IMR-90 (cell line): ENCODE measurements around the gene CYP27B1. TPM values are rescaled to one million over a fixed set of nuclear protein-coding genes. Genes with fewer than 3 reads are reported as not detected.

Experiments used
- ATAC-seq: fragments of 200-7000 bp; cut with Tn5 transposase; 2 replicates; pipeline ENCODE4 v1.9.1; 2020; ENCODE audit warnings: low read depth, mild to moderate bottlenecking, moderate library complexity
- BruUV-seq: library from RNA; stranded (reverse); fragments of 400-500 nt; replicated peaks from 2 replicates; lab custom pipeline; 2021; lab: Mats Ljungman, UMichigan
- CTCF ChIA-PET: fragments of 300-600 bp; formaldehyde crosslinking; extraction: SDS; loops from one replicate; lab custom pipeline; 2021; ENCODE audit warnings: antibody characterized with exemption; lab: Yijun Ruan, JAX
- POLR2A ChIA-PET: fragments of 300-600 bp; sonication (Branson Sonifier 250); formaldehyde crosslinking; loops from one replicate; lab custom pipeline; 2022; ENCODE audit warnings: antibody characterized with exemption; ENCODE audit not compliant: unreplicated experiment; lab: Charles Lee
- DNase-seq: peaks from one replicate; pipeline ENCODE4 v3.0.0; 2013
- H2AFZ ChIP-seq: replicated peaks from 2 replicates; pipeline ENCODE3; 2013; ENCODE audit warnings: low read length, mild to moderate bottlenecking; ENCODE audit not compliant: poor library complexity
- H2AK5ac ChIP-seq: 2 replicates; pipeline ENCODE4 v1.6.1; 2013; ENCODE audit warnings: low read depth, low read length, inconsistent platforms
- H2AK9ac ChIP-seq: replicated peaks from 2 replicates; pipeline ENCODE3; 2013; ENCODE audit warnings: mild to moderate bottlenecking, low read depth, low read length, moderate library complexity; ENCODE audit not compliant: poor library complexity
- H2BK120ac ChIP-seq: 2 replicates; pipeline ENCODE4 v1.6.1; 2013; ENCODE audit warnings: low read depth, low read length, inconsistent platforms
- H2BK15ac ChIP-seq: 3 replicates; pipeline ENCODE4 v1.6.1; 2013; ENCODE audit warnings: low read depth, low read length, inconsistent platforms
- H2BK20ac ChIP-seq: 2 replicates; pipeline ENCODE4 v1.6.1; 2013; ENCODE audit warnings: low read depth, mild to moderate bottlenecking, inconsistent platforms, low read length, moderate library complexity
- H2BK5ac ChIP-seq: 2 replicates; pipeline ENCODE4 v1.6.1; 2013; ENCODE audit warnings: mild to moderate bottlenecking, low read depth, low read length, inconsistent platforms; ENCODE audit not compliant: poor library complexity, severe bottlenecking
- H3K14ac ChIP-seq: replicated peaks from 2 replicates; pipeline ENCODE4 v1.6.1; 2013; ENCODE audit warnings: low read depth, low read length, inconsistent platforms
- H3K18ac ChIP-seq: 2 replicates; pipeline ENCODE4 v1.6.1; 2013; ENCODE audit warnings: low read depth, low read length, control low read depth
- H3K23ac ChIP-seq: 2 replicates; pipeline ENCODE4 v1.6.1; 2013; ENCODE audit warnings: low read depth, low read length, inconsistent platforms
- H3K27ac ChIP-seq: 2 replicates; pipeline ENCODE4 v1.5.1; 2013; ENCODE audit warnings: mild to moderate bottlenecking, control low read depth, low read length; ENCODE audit not compliant: insufficient read depth
- H3K27me3 ChIP-seq: 2 replicates; pipeline ENCODE4 v1.6.1; 2013; ENCODE audit warnings: low read length; ENCODE audit not compliant: control insufficient read depth, insufficient read depth
- H3K36me3 ChIP-seq: 2 replicates; pipeline ENCODE4 v1.6.1; 2013; ENCODE audit warnings: low read length, mixed read lengths; ENCODE audit not compliant: control insufficient read depth, insufficient read depth
- H3K4ac ChIP-seq: 2 replicates; pipeline ENCODE4 v1.6.1; 2013; ENCODE audit warnings: low read depth, low read length, inconsistent platforms
- H3K4me1 ChIP-seq: 2 replicates; pipeline ENCODE4 v1.6.1; 2013; ENCODE audit warnings: low read length, mixed read lengths; ENCODE audit not compliant: control insufficient read depth, insufficient read depth
- H3K4me2 ChIP-seq: 2 replicates; pipeline ENCODE4 v1.6.1; 2013; ENCODE audit warnings: low read depth, mild to moderate bottlenecking, control low read depth, low read length, moderate library complexity
- H3K4me3 ChIP-seq: 2 replicates; pipeline ENCODE4 v1.5.1; 2013; ENCODE audit warnings: low read depth, mild to moderate bottlenecking, control low read depth, low read length, moderate library complexity; ENCODE audit not compliant: insufficient read depth
- H3K56ac ChIP-seq: 2 replicates; pipeline ENCODE4 v1.6.1; 2013; ENCODE audit warnings: low read length, inconsistent platforms; ENCODE audit not compliant: insufficient read depth; ENCODE audit errors: extremely low read depth
- H3K79me1 ChIP-seq, 2 experiments: 2 replicates each; pipeline ENCODE4 v1.6.1; 2013; ENCODE audit warnings: low read length in 2 of 2, inconsistent platforms in 1 of 2, low read depth in 1 of 2
- H3K9ac ChIP-seq: 2 replicates; pipeline ENCODE4 v1.6.1; 2013; ENCODE audit warnings: low read depth, low read length, control low read depth
- H3K9me1 ChIP-seq: 2 replicates; pipeline ENCODE4 v1.6.1; 2013; ENCODE audit warnings: low read length, inconsistent platforms; ENCODE audit not compliant: insufficient read depth
- H3K9me3 ChIP-seq: 2 replicates; pipeline ENCODE4 v1.6.1; 2013; ENCODE audit warnings: low read length; ENCODE audit not compliant: control insufficient read depth, insufficient read depth
- H4K20me1 ChIP-seq: 2 replicates; pipeline ENCODE4 v1.6.1; 2013; ENCODE audit warnings: low read length, inconsistent platforms; ENCODE audit not compliant: insufficient read depth
- H4K5ac ChIP-seq: 2 replicates; pipeline ENCODE4 v1.6.1; 2013; ENCODE audit warnings: mild to moderate bottlenecking, low read depth, low read length, control low read depth
- H4K8ac ChIP-seq, 2 experiments: 2 replicates each; pipeline ENCODE4 v1.6.1; 2013; ENCODE audit warnings: low read depth in 2 of 2, low read length in 2 of 2, control low read depth in 1 of 2, inconsistent platforms in 1 of 2
- H4K91ac ChIP-seq: 2 replicates; pipeline ENCODE4 v1.6.1; 2013; ENCODE audit warnings: low read depth, low read length, inconsistent platforms; ENCODE audit not compliant: insufficient read depth
- BHLHE40 ChIP-seq: fragments of 150-350 bp; IDR thresholded peaks from 2 replicates; pipeline ENCODE4 v1.6.1; 2016; ENCODE audit warnings: mild to moderate bottlenecking, low read depth, low read length
- CEBPB ChIP-seq: IDR thresholded peaks from 2 replicates; pipeline ENCODE4 v1.6.1; 2012; ENCODE audit warnings: low read depth, low read length, improper control_type of control experiment
- CHD1 ChIP-seq: IDR thresholded peaks from 2 replicates; pipeline ENCODE4 v1.6.1; 2012; ENCODE audit warnings: low read depth, low read length, improper control_type of control experiment
- CTCF ChIP-seq: conservative IDR thresholded peaks from 2 replicates; pipeline ENCODE4 v1.5.1; 2012; ENCODE audit warnings: mild to moderate bottlenecking, low read depth, low read length, improper control_type of control experiment
- FOS ChIP-seq: fragments of 150-350 bp; IDR thresholded peaks from 2 replicates; pipeline ENCODE4 v1.6.1; 2016; ENCODE audit warnings: low read depth, low read length
- MAZ ChIP-seq: IDR thresholded peaks from 2 replicates; pipeline ENCODE4 v1.6.1; 2012; ENCODE audit warnings: low read depth, mild to moderate bottlenecking, low read length, improper control_type of control experiment, moderate library complexity, borderline replicate concordance
- RAD21 ChIP-seq: IDR thresholded peaks from 2 replicates; pipeline ENCODE4 v1.6.1; 2012; ENCODE audit warnings: low read length, improper control_type of control experiment
- RFX5 ChIP-seq: IDR thresholded peaks from 2 replicates; pipeline ENCODE4 v1.8.0; 2012; ENCODE audit warnings: low read depth, mild to moderate bottlenecking, low read length, moderate library complexity
- USF2 ChIP-seq: fragments of 150-350 bp; IDR thresholded peaks from 2 replicates; pipeline ENCODE4 v1.6.1; 2017; ENCODE audit warnings: mild to moderate bottlenecking, antibody characterized with exemption, low read length, low read depth
- WGBS, 2 experiments: methylation state at CpG; one replicate each; pipeline versions ENCODE4 v1.1.5 to v1.1.7; 2013; ENCODE audit warnings: missing lambda C conversion rate in 2 of 2; ENCODE audit not compliant: insufficient read length in 1 of 2; ENCODE audit errors: extremely low coverage in 2 of 2; 5-methylcytosine and 5-hydroxymethylcytosine counted together
- dilution Hi-C: fragments of 300-500 bp; cut with HindIII; formaldehyde crosslinking; loops from one replicate; pipeline ENCODE4 v1.14.3; 2018; ENCODE audit warnings: low sequenced_read_pairs; ENCODE audit not compliant: unreplicated experiment
- in situ Hi-C: fragments of 300-500 bp; cut with MboI; formaldehyde crosslinking; loops from 3 replicates; pipeline ENCODE4 v1.14.3; 2019; ENCODE audit warnings: low sequenced_read_pairs, inconsistent platforms, mixed read lengths
- intact Hi-C: fragments of 100-400 bp; cut with micrococcal nuclease; formaldehyde crosslinking; loops from 2 replicates; pipeline ENCODE4 v1.10.0; 2022
- polyA plus RNA-seq, 3 experiments: library from polyadenylated mRNA; depleted of rRNA; stranded (reverse); fragments of >200 nt; gene quantifications; 2 replicates each; pipeline ENCODE4 v1.2.3, GENCODE V29; 2012; ENCODE audit warnings: low replicate concordance in 1 of 3
- total RNA-seq: library from RNA; depleted of rRNA; stranded (reverse); fragments of >200 nt; gene quantifications from 2 replicates; pipeline ENCODE4 v1.2.3, GENCODE V29; 2012

CYP27B1 gene
- total and polyA plus RNA-seq, 2 of the 4 experiments (the other 2 are of a cell fraction): 0.36 to 1.3 TPM

GRCh38 chr12:57736741-57737466 lies 30.0 kb downstream of the CYP27B1 start (continued):
- no peak for TF ChIP-seq FOS
- TF ChIP-seq CHD1: no peak

GRCh38 chr12:57735952-57736740 lies 30.7 kb downstream of the CYP27B1 start:
- no peak overlapping the region for H2BK5ac ChIP-seq
- BruUV-seq: no TSS peak
- H2BK120ac ChIP-seq: no peak overlapping the region
- no peak overlapping the region for H2BK15ac ChIP-seq
- peak overlapping the region; percentile 67 for H2AK9ac ChIP-seq
- no peak overlapping the region for H3K14ac ChIP-seq
- no peaks in the 10 kb centered on the region for H3K79me1 ChIP-seq
- no peak overlapping the region for H3K18ac ChIP-seq
- H3K56ac ChIP-seq: no peak overlapping the region
- no peak overlapping the region for H4K5ac ChIP-seq
- H3K36me3 ChIP-seq: no peaks in the 10 kb centered on the region
- H2AK5ac ChIP-seq: no peak overlapping the region
- H3K4me1 ChIP-seq: 0 out of 2 replicates have a peak, but pooled peaks cover 3% of the 10 kb centered on the region
- no peak overlapping the region for H3K9ac ChIP-seq
- peak overlapping the region; percentile 41 for H3K4me2 ChIP-seq
- H3K9me3 ChIP-seq: peaks cover 2% of the 10 kb centered on the region; the same call in 1 of the 2 replicates
- no peak overlapping the region for H3K4ac ChIP-seq
- intact Hi-C loops: loop anchor here (5.0 kb wide), 1 partner anchor 154 kb away; no protein-coding TSS in a partner anchor
- H4K91ac ChIP-seq: no peak overlapping the region
- CTCF ChIA-PET: interaction anchor here (0.5 to 1.9 kb wide), 6 partner anchors 9 to 217 kb away, joined by 3 to 6 read pairs (median 3); partner anchors contain the start of gene TSPAN31
- no peak overlapping the region for H4K8ac ChIP-seq
- DNase-seq: peak; percentile 37
- no peaks in the 10 kb centered on the region for H3K9me1 ChIP-seq
- POLR2A ChIA-PET: interaction anchor here (1.2 kb wide), 1 partner anchor 10 kb away, joined by 3 read pairs; no protein-coding TSS in a partner anchor
- ATAC-seq: peak; percentile 57
- peak overlapping the region; percentile 89 for H3K23ac ChIP-seq
- H3K27ac ChIP-seq: no peak overlapping the region
- WGBS, 2 experiments: 0% methylated on average over 16 of the region's 49 CpGs; no CpG with 5 or more reads in 1 of the 2 experiments
- no peak overlapping the region for H2BK20ac ChIP-seq
- H3K4me3 ChIP-seq: no peak overlapping the region
- H2AFZ ChIP-seq: peak overlapping the region; percentile 87
- in situ Hi-C loops: loop anchor here (10.0 kb wide), 1 partner anchor 151 kb away; no protein-coding TSS in a partner anchor
- 0 out of 2 replicates have a peak, but pooled peaks cover 10% of the 10 kb centered on the region for H4K20me1 ChIP-seq
- dilution Hi-C loops: no loop called here
- H3K27me3 ChIP-seq: peaks cover 92% of the 10 kb centered on the region
- TF ChIP-seq USF2 (no peak), MAZ (peak; percentile 41; the same call in 1 of the 2 replicates), CTCF (peak; percentile 50), RFX5 (no peak), RAD21 (peak; percentile 54), CEBPB (no peak), BHLHE40 (no peak)
